Osteoblast (primary cell): ENCODE data around the gene SCG3. TPM values are rescaled to one million over a fixed set of nuclear protein-coding genes. Genes with fewer than 3 reads are reported as not detected.

Experiments
- DNase-seq: peaks from one replicate; pipeline ENCODE4 v3.0.0; 2011; ENCODE audit warnings: low spot score, mixed read lengths; ENCODE audit not compliant: insufficient read length; ENCODE audit errors: missing footprints
- H2AFZ ChIP-seq: 2 replicates; pipeline ENCODE4 v1.6.0; 2011; ENCODE audit warnings: mild to moderate bottlenecking, low read length
- H3K27ac ChIP-seq: 2 replicates; pipeline ENCODE4 v1.5.1; 2011; ENCODE audit warnings: mild to moderate bottlenecking, low read depth, low read length, moderate library complexity
- H3K27me3 ChIP-seq: 2 replicates; pipeline ENCODE4 v1.6.0; 2012; ENCODE audit warnings: mild to moderate bottlenecking, control low read depth, inconsistent platforms, low read length, moderate library complexity; ENCODE audit not compliant: insufficient read depth
- H3K36me3 ChIP-seq: 2 replicates; pipeline ENCODE4 v1.5.1; 2011; ENCODE audit warnings: mild to moderate bottlenecking, low read length, control low read depth, moderate library complexity; ENCODE audit not compliant: insufficient read depth
- H3K4me1 ChIP-seq: 2 replicates; pipeline ENCODE4 v1.5.1; 2011; ENCODE audit warnings: mild to moderate bottlenecking, low read length, control low read depth, moderate library complexity; ENCODE audit not compliant: insufficient read depth
- H3K4me2 ChIP-seq: 2 replicates; pipeline ENCODE4 v1.6.0; 2011; ENCODE audit warnings: mild to moderate bottlenecking, low read length; ENCODE audit not compliant: insufficient read depth
- H3K4me3 ChIP-seq: fragments of 200-600 bp; sonication (generic); 3 replicates; pipeline ENCODE4 v1.5.1; 2012; ENCODE audit warnings: mild to moderate bottlenecking, low read length, inconsistent platforms; ENCODE audit not compliant: insufficient read depth
- H3K79me2 ChIP-seq: 2 replicates; pipeline ENCODE4 v1.6.0; 2012; ENCODE audit warnings: mild to moderate bottlenecking, low read length, control low read depth, inconsistent platforms; ENCODE audit not compliant: insufficient read depth
- H3K9me3 ChIP-seq: 2 replicates; pipeline ENCODE4 v1.5.1; 2011; ENCODE audit warnings: low read depth, low read length, control low read depth
- H4K20me1 ChIP-seq: 2 replicates; pipeline ENCODE4 v1.6.0; 2012; ENCODE audit warnings: mild to moderate bottlenecking, low read length, control low read depth; ENCODE audit not compliant: insufficient read depth
- CTCF ChIP-seq: IDR thresholded peaks from 2 replicates; pipeline ENCODE4 v1.5.1; 2011; ENCODE audit warnings: mild to moderate bottlenecking, low read depth, low read length, moderate library complexity; ENCODE audit errors: extremely low read depth
- total RNA-seq: library from RNA; depleted of rRNA; stranded (reverse); fragments of >200 nt; gene quantifications from 2 replicates; pipeline ENCODE4 v1.2.3, GENCODE V29; 2012

Gene SCG3
- total RNA-seq, 1 donor = not detected

GRCh38 chr15:51669381-51669780 lies 11.9 kb upstream of the SCG3 start:
- no peaks in the 10 kb centered on the region for H3K9me3 ChIP-seq
- H3K79me2 ChIP-seq = no peaks in the 10 kb centered on the region
- H4K20me1 ChIP-seq = no peaks in the 10 kb centered on the region
- no peaks in the 10 kb centered on the region for H3K4me1 ChIP-seq
- H3K4me3 ChIP-seq = no peak overlapping the region
- DNase-seq = no peak
- H3K27ac ChIP-seq = no peak overlapping the region
- peaks cover 4% of the 10 kb centered on the region for H3K27me3 ChIP-seq
- TF ChIP-seq CTCF = no peak
- no peaks in the 10 kb centered on the region for H3K36me3 ChIP-seq
- no peak overlapping the region for H2AFZ ChIP-seq
- no peak overlapping the region for H3K4me2 ChIP-seq

- Histone ChIP-seq H3K36me3 (no peaks in the 10 kb centered on the region), H3K4me2 (no peak overlapping the region), H3K4me1 (no peaks in the 10 kb centered on the region), H4K20me1 (no peaks in the 10 kb centered on the region), H3K27me3 (peaks cover 4% of the 10 kb centered on the region), H3K4me3 (no peak overlapping the region), H3K79me2 (no peaks in the 10 kb centered on the region), H2AFZ (no peak overlapping the region), H3K9me3 (no peaks in the 10 kb centered on the region), H3K27ac (no peak overlapping the region)
- no peak for DNase-seq
- TF ChIP-seq CTCF = no peak
Measured at GRCh38 chr15:51672155-51672687, 9.1 kb upstream of the SCG3 start.

GRCh38 chr15:51672913-51673857 lies 8.1 kb upstream of the SCG3 start:
- TF ChIP-seq CTCF = no peak
- Histone ChIP-seq H3K4me1 (no peaks in the 10 kb centered on the region), H3K79me2 (no peaks in the 10 kb centered on the region), H4K20me1 (no peaks in the 10 kb centered on the region), H3K4me3 (no peak overlapping the region), H3K36me3 (no peaks in the 10 kb centered on the region), H2AFZ (no peak overlapping the region), H3K27me3 (peaks cover 2% of the 10 kb centered on the region), H3K27ac (no peak overlapping the region), H3K4me2 (no peak overlapping the region), H3K9me3 (no peaks in the 10 kb centered on the region)
- DNase-seq = no peak

GRCh38 chr15:51675234-51675633 lies 6.1 kb upstream of the SCG3 start:
- no peak for TF ChIP-seq CTCF
- no peak overlapping the region for H3K27ac ChIP-seq
- no peak overlapping the region for H2AFZ ChIP-seq
- no peaks in the 10 kb centered on the region for H3K9me3 ChIP-seq
- H3K4me3 ChIP-seq = no peak overlapping the region
- H4K20me1 ChIP-seq = no peaks in the 10 kb centered on the region
- no peaks in the 10 kb centered on the region for H3K36me3 ChIP-seq
- H3K27me3 ChIP-seq = no peaks in the 10 kb centered on the region
- no peaks in the 10 kb centered on the region for H3K79me2 ChIP-seq
- H3K4me2 ChIP-seq = no peak overlapping the region
- no peak for DNase-seq
- no peaks in the 10 kb centered on the region for H3K4me1 ChIP-seq
